SK-N-SH treated with all-trans-retinoic acid at 6 μM for 48 hours (cell line): ENCODE results near the gene ZNF254.

Experiments used
- ATAC-seq: fragments of 200-7000 bp; cut with Tn5 transposase; 3 replicates; pipeline ENCODE4 v1.9.1; 2020; ENCODE audit warnings: mild to moderate bottlenecking, moderate library complexity
- ARNTL ChIP-seq: fragments of 450-650 bp; formaldehyde crosslinking; IDR thresholded peaks from 2 replicates; pipeline ENCODE4 v1.5.0; 2020; ENCODE audit warnings: low read depth, mild to moderate bottlenecking, moderate library complexity, borderline replicate concordance
- BACH2 ChIP-seq: fragments of 250-450 bp; sonication (Bioruptor Pico); IDR thresholded peaks from 2 replicates; pipeline ENCODE4 v1.9.0; 2021; ENCODE audit warnings: mild to moderate bottlenecking, borderline replicate concordance
- CSDC2 ChIP-seq: fragments of 250-450 bp; sonication (Bioruptor Pico); IDR thresholded peaks from 2 replicates; pipeline ENCODE4 v1.5.0; 2020; ENCODE audit warnings: mild to moderate bottlenecking, moderate library complexity
- CSRNP3 ChIP-seq: fragments of 250-450 bp; sonication (Bioruptor Pico); IDR thresholded peaks from 2 replicates; pipeline ENCODE4 v1.5.1; 2021; ENCODE audit warnings: mild to moderate bottlenecking, moderate library complexity
- ESRRG ChIP-seq: fragments of 250-450 bp; sonication (Bioruptor Pico); IDR thresholded peaks from 2 replicates; pipeline ENCODE4 v1.6.1; 2021; ENCODE audit warnings: mild to moderate bottlenecking
- GLIS3 ChIP-seq: fragments of 250-450 bp; sonication (Bioruptor Pico); IDR thresholded peaks from 2 replicates; pipeline ENCODE4 v1.5.0; 2020; ENCODE audit warnings: mild to moderate bottlenecking, moderate library complexity
- ISL1 ChIP-seq: fragments of 250-450 bp; sonication (Bioruptor Pico); IDR thresholded peaks from 2 replicates; pipeline ENCODE4 v2.1.2; 2022; ENCODE audit warnings: mild to moderate bottlenecking, moderate library complexity
- OSR1 ChIP-seq: fragments of 250-450 bp; sonication (Bioruptor Pico); IDR thresholded peaks from 2 replicates; pipeline ENCODE4 v1.8.0; 2022; ENCODE audit warnings: moderate library complexity, mild to moderate bottlenecking, inconsistent platforms
- POU6F1 ChIP-seq: fragments of 250-450 bp; sonication (Bioruptor Pico); IDR thresholded peaks from 2 replicates; pipeline ENCODE4 v1.8.0; 2021; ENCODE audit warnings: low read depth, mild to moderate bottlenecking, moderate library complexity, borderline replicate concordance
- PPARA ChIP-seq: fragments of 250-450 bp; sonication (Bioruptor Pico); IDR thresholded peaks from 2 replicates; pipeline ENCODE4 v1.5.0; 2020; ENCODE audit warnings: mild to moderate bottlenecking, borderline replicate concordance
- RARB ChIP-seq: fragments of 250-450 bp; sonication (Bioruptor Pico); IDR thresholded peaks from 2 replicates; pipeline ENCODE4 v1.8.0; 2021; ENCODE audit warnings: mild to moderate bottlenecking, moderate library complexity
- SNAI2 ChIP-seq: fragments of 250-450 bp; sonication (Bioruptor Pico); IDR thresholded peaks from 2 replicates; pipeline ENCODE4 v1.5.0; 2020; ENCODE audit warnings: mild to moderate bottlenecking, moderate library complexity
- TCF4 ChIP-seq: fragments of 250-450 bp; sonication (Bioruptor Pico); IDR thresholded peaks from 2 replicates; pipeline ENCODE4 v1.8.0; 2021; ENCODE audit warnings: mild to moderate bottlenecking, moderate library complexity, borderline replicate concordance
- TOX ChIP-seq: fragments of 250-450 bp; sonication (Bioruptor Pico); IDR thresholded peaks from 2 replicates; pipeline ENCODE4 v1.8.0; 2021; ENCODE audit warnings: mild to moderate bottlenecking, moderate library complexity, borderline replicate concordance
- TSHZ2 ChIP-seq: fragments of 250-450 bp; sonication (Bioruptor Pico); IDR thresholded peaks from 2 replicates; pipeline ENCODE4 v1.5.0; 2020; ENCODE audit warnings: mild to moderate bottlenecking, moderate library complexity
- ZC3H10 ChIP-seq: fragments of 250-450 bp; sonication (Bioruptor Pico); IDR thresholded peaks from 2 replicates; pipeline ENCODE4 v1.5.1; 2021; ENCODE audit warnings: mild to moderate bottlenecking, moderate library complexity
- ZFP3 ChIP-seq: fragments of 250-450 bp; sonication (Bioruptor Pico); IDR thresholded peaks from 2 replicates; pipeline ENCODE4 v1.5.0; 2020; ENCODE audit warnings: mild to moderate bottlenecking, moderate library complexity
- ZFP30 ChIP-seq: fragments of 450-650 bp; formaldehyde crosslinking; IDR thresholded peaks from 2 replicates; pipeline ENCODE4 v1.5.0; 2022; ENCODE audit warnings: mild to moderate bottlenecking, moderate library complexity
- ZNF70 ChIP-seq: fragments of 450-650 bp; formaldehyde crosslinking; IDR thresholded peaks from 2 replicates; pipeline ENCODE4 v1.5.0; 2020; ENCODE audit warnings: mild to moderate bottlenecking, moderate library complexity
- ZNF8 ChIP-seq: fragments of 450-650 bp; formaldehyde crosslinking; IDR thresholded peaks from 2 replicates; pipeline ENCODE4 v1.5.0; 2020; ENCODE audit warnings: mild to moderate bottlenecking, moderate library complexity
- TF ChIP-seq, protein P1 (sequence below): fragments of 250-450 bp; sonication (Bioruptor Pico); IDR thresholded peaks from 2 replicates; pipeline ENCODE4 v1.5.1; 2020; ENCODE audit warnings: low read depth, mild to moderate bottlenecking, moderate library complexity
- TF ChIP-seq, protein P2 (sequence below): fragments of 250-450 bp; sonication (Bioruptor Pico); IDR thresholded peaks from 2 replicates; pipeline ENCODE4 v1.8.0; 2020; ENCODE audit warnings: mild to moderate bottlenecking, moderate library complexity, borderline replicate concordance

The ZNF254 gene

DNA sequence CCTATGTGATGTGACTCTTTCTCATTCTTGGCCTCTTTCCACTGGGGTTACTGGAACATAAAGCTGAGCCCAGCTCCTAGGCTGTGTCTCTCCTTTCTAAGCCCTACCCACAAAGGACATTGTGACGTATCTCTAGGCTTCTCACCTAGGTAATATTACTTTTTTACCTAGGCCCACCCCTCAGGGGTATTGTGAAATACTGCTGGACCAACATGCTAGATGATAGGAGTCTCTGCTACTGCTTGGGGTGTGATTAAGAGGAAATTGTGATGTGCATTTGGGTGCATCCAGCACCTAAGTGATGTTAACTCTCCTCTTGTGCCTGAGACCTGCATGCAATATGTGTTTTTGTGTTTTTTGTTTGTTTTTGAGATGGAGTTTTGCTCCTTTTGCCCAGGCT lies 22.8 kb upstream of the ZNF254 start:
- ATAC-seq, result no peak
- TF ChIP-seq, protein P1, sequence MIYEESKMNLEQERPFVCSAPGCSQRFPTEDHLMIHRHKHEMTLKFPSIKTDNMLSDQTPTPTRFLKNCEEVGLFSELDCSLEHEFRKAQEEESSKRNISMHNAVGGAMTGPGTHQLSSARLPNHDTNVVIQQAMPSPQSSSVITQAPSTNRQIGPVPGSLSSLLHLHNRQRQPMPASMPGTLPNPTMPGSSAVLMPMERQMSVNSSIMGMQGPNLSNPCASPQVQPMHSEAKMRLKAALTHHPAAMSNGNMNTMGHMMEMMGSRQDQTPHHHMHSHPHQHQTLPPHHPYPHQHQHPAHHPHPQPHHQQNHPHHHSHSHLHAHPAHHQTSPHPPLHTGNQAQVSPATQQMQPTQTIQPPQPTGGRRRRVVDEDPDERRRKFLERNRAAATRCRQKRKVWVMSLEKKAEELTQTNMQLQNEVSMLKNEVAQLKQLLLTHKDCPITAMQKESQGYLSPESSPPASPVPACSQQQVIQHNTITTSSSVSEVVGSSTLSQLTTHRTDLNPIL (CRISPR knock-in tag), result no peak
- TF ChIP-seq ISL1 (no peak), BACH2 (CRISPR knock-in tag) (no peak), CSRNP3 (CRISPR knock-in tag) (no peak), ARNTL (CRISPR knock-in tag) (no peak), TCF4 (no peak), RARB (CRISPR knock-in tag) (no peak), TOX (CRISPR knock-in tag) (no peak), ESRRG (CRISPR knock-in tag) (no peak), SNAI2 (CRISPR knock-in tag) (no peak), POU6F1 (no peak), ZC3H10 (CRISPR knock-in tag) (no peak), ZFP30 (CRISPR knock-in tag) (no peak), ZFP3 (no peak), ZNF70 (CRISPR knock-in tag) (no peak), ZNF8 (CRISPR knock-in tag) (no peak), OSR1 (no peak)
- TF ChIP-seq, protein P2, sequence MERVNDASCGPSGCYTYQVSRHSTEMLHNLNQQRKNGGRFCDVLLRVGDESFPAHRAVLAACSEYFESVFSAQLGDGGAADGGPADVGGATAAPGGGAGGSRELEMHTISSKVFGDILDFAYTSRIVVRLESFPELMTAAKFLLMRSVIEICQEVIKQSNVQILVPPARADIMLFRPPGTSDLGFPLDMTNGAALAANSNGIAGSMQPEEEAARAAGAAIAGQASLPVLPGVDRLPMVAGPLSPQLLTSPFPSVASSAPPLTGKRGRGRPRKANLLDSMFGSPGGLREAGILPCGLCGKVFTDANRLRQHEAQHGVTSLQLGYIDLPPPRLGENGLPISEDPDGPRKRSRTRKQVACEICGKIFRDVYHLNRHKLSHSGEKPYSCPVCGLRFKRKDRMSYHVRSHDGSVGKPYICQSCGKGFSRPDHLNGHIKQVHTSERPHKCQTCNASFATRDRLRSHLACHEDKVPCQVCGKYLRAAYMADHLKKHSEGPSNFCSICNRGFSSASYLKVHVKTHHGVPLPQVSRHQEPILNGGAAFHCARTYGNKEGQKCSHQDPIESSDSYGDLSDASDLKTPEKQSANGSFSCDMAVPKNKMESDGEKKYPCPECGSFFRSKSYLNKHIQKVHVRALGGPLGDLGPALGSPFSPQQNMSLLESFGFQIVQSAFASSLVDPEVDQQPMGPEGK (CRISPR knock-in tag), result no peak

DNA sequence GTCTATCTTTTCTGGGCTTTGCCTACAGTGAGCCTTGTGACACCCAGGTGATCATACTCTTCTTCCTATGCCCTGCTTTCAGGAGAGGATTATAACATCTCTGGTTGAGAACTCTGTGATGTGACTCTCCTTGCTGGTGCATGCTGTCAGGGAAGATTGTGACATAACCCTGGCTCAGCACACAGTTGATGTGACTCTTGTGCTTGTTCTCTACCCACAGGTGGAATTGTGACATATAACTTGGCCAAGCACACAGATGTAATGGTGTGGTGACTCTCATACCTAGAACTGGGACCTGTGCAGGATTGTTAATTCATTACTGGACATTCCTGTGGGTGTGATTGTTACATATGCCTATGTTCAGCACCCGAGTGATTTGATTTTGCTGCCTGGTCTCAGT lies 21.7 kb upstream of the ZNF254 start:
- ATAC-seq, result no peak
- TF ChIP-seq CSDC2 (CRISPR knock-in tag) (no peak), OSR1 (no peak), TSHZ2 (no peak), ESRRG (CRISPR knock-in tag) (no peak), CSRNP3 (CRISPR knock-in tag) (no peak), ARNTL (CRISPR knock-in tag) (no peak), BACH2 (CRISPR knock-in tag) (no peak), ZC3H10 (CRISPR knock-in tag) (no peak), GLIS3 (CRISPR knock-in tag) (no peak), ISL1 (no peak), TCF4 (no peak), ZFP3 (no peak), RARB (CRISPR knock-in tag) (no peak), PPARA (CRISPR knock-in tag) (no peak)
